Liver (tissue), 9 donors: ENCODE data around the gene ARMC7. TPM values are rescaled to one million over a fixed set of nuclear protein-coding genes. Genes with fewer than 3 reads are reported as not detected.
"Not testable (repeated sequence)": the region's sequence is repeated elsewhere in the genome, so short reads cannot be mapped to it uniquely, and the experiment has no call there.

Experiments
- DNase-seq: peaks from one replicate; pipeline ENCODE4 v3.0.0-alpha.2; 2017; ENCODE audit warnings: low spot score
- H3K27ac ChIP-seq, 2 donors: one replicate each; pipeline ENCODE4 v1.7.0; 2013; ENCODE audit warnings: inconsistent platforms in 2 of 2, low read length in 2 of 2, control low read depth in 1 of 2, low read depth in 1 of 2, mild to moderate bottlenecking in 1 of 2
- H3K27me3 ChIP-seq, 4 donors: one replicate each; pipeline versions ENCODE4 v1.6.1 to v1.7.0; 2013; ENCODE audit warnings: low read length in 3 of 4, inconsistent platforms in 1 of 4, mild to moderate bottlenecking in 1 of 4, moderate library complexity in 1 of 4; ENCODE audit not compliant: control insufficient read depth in 4 of 4, insufficient read depth in 4 of 4
- H3K36me3 ChIP-seq, 4 donors: one replicate each; pipeline versions ENCODE4 v1.6.1 to v1.7.0; 2013; ENCODE audit warnings: low read length in 3 of 4, mild to moderate bottlenecking in 3 of 4, low read depth in 1 of 4, moderate library complexity in 1 of 4; ENCODE audit not compliant: control insufficient read depth in 4 of 4, insufficient read depth in 3 of 4
- H3K4me1 ChIP-seq, 4 donors: one replicate each; pipeline versions ENCODE4 v1.6.1 to v1.7.0; 2013; ENCODE audit warnings: low read length in 3 of 4, mild to moderate bottlenecking in 3 of 4, moderate library complexity in 1 of 4; ENCODE audit not compliant: control insufficient read depth in 4 of 4, insufficient read depth in 4 of 4
- H3K4me3 ChIP-seq, 3 donors: one replicate each; pipeline versions ENCODE4 v1.6.1 to v1.7.0; 2013; ENCODE audit warnings: low read length in 3 of 3, control low read depth in 1 of 3, low read depth in 1 of 3, mild to moderate bottlenecking in 1 of 3
- H3K9ac ChIP-seq, 2 donors: one replicate each; pipeline ENCODE4 v1.7.0; 2013; ENCODE audit warnings: low read length in 2 of 2, mild to moderate bottlenecking in 2 of 2, moderate library complexity in 2 of 2, control low read depth in 1 of 2, low read depth in 1 of 2
- H3K9me3 ChIP-seq, 4 donors: one replicate each; pipeline versions ENCODE4 v1.6.1 to v1.7.0; 2013; ENCODE audit warnings: low read length in 3 of 4; ENCODE audit not compliant: control insufficient read depth in 4 of 4
- EGR1 ChIP-seq, 2 donors: IDR thresholded peaks; 2 replicates each; pipeline ENCODE4 v1.6.1; 2016 to 2018; ENCODE audit warnings: antibody characterized with exemption in 2 of 2, low read depth in 2 of 2
- FOXA2 ChIP-seq: IDR thresholded peaks from 2 replicates; pipeline ENCODE4 v1.6.1; 2016; ENCODE audit warnings: antibody characterized with exemption
- GABPA ChIP-seq, 2 donors: IDR thresholded peaks in 1 of 2; conservative IDR thresholded peaks in 1 of 2; 2 replicates each; pipeline ENCODE4 v1.6.1; 2016; ENCODE audit warnings: antibody characterized with exemption in 2 of 2, mild to moderate bottlenecking in 1 of 2, moderate library complexity in 1 of 2
- HNF4A ChIP-seq, 2 donors: conservative IDR thresholded peaks; 2 replicates each; pipeline ENCODE4 v1.6.1; 2016; ENCODE audit warnings: antibody characterized with exemption in 2 of 2, mild to moderate bottlenecking in 2 of 2
- HNF4G ChIP-seq: IDR thresholded peaks from 2 replicates; pipeline ENCODE4 v1.6.1; 2016; ENCODE audit warnings: antibody characterized with exemption
- JUND ChIP-seq, 2 donors: IDR thresholded peaks; 2 replicates each; pipeline ENCODE4 v1.6.1; 2016; ENCODE audit warnings: antibody characterized with exemption in 2 of 2
- NR2F2 ChIP-seq: IDR thresholded peaks from 2 replicates; pipeline ENCODE4 v1.6.1; 2016; ENCODE audit warnings: antibody characterized with exemption
- RAD21 ChIP-seq, 2 donors: IDR thresholded peaks; 2 replicates each; pipeline ENCODE4 v1.6.1; 2016; ENCODE audit warnings: antibody characterized with exemption in 2 of 2, mild to moderate bottlenecking in 2 of 2
- REST ChIP-seq: IDR thresholded peaks from 2 replicates; pipeline ENCODE4 v1.6.1; 2016; ENCODE audit warnings: antibody characterized with exemption, mild to moderate bottlenecking
- TAF1 ChIP-seq: conservative IDR thresholded peaks from 2 replicates; pipeline ENCODE4 v1.6.1; 2016; ENCODE audit warnings: antibody characterized with exemption, mild to moderate bottlenecking
- YY1 ChIP-seq: IDR thresholded peaks from 2 replicates; pipeline ENCODE4 v1.6.1; 2016; ENCODE audit warnings: antibody characterized with exemption, mild to moderate bottlenecking
- WGBS: extraction: QIAGEN DNeasy Blood & Tissue Kit; methylation state at CpG from one replicate; pipeline ENCODE4 v1.1.7; 2013; 5-methylcytosine and 5-hydroxymethylcytosine counted together
- polyA plus RNA-seq, 2 donors: library from polyadenylated mRNA; stranded (reverse) in 1 of 2; unstranded in 1 of 2; fragments of 200-250 nt in 1 of 2; fragments of >200 nt in 1 of 2; fragmentation: Nextera tagmentation in 1 of 2; extraction: Ambion mirVana in 1 of 2; gene quantifications; one replicate each; pipeline versions ENCODE4 v1.2.1 to v1.2.3, GENCODE V29; 2013 to 2015
- total RNA-seq, 2 donors: library from RNA; depleted of rRNA; stranded (reverse); fragments of >200 nt; gene quantifications; one replicate each; pipeline ENCODE4 v1.2.3, GENCODE V29; 2014
- TF ChIP-seq, protein P1 (sequence below): IDR thresholded peaks from 2 replicates; pipeline ENCODE4 v1.6.1; 2016; ENCODE audit warnings: antibody characterized with exemption
- TF ChIP-seq, protein P2 (sequence below): IDR thresholded peaks from 2 replicates; pipeline ENCODE4 v1.6.1; 2016; ENCODE audit warnings: antibody characterized with exemption
- TF ChIP-seq, protein P3 (sequence below): fragments of 150-350 bp; IDR thresholded peaks from 2 replicates; pipeline ENCODE4 v1.5.1; 2017; ENCODE audit warnings: improper control_type of control experiment, low read depth, low read length; ENCODE audit not compliant: missing input control
- donor health status: healthy.
- donor health status: healthy.
- donor health status: healthy.
- donor health status: healthy.
- donor health status: healthy.

ARMC7 gene
- total and polyA plus RNA-seq, 4 donors = 1.7 to 6.6 (median 3.7) TPM

DNA sequence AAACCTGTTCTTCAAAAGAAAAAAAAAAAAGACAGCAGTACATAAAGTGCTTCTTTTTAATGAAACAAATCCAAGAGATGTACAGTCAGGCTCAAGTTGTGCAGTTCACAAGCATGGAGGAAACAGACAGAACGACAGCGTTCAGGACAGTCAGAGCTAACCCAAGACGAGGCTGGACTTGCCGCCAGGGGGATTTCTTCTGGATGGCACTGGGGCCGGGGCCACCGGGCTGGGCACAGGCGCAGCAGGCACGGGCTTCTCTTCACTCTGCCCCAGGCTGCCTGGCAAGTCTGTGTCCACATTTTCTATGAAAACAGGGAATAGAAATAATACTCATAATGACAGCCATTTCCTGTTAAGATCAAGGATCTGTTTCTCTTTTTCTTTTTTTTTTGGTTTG, 26.2 kb downstream of the ARMC7 start:
- H3K27ac ChIP-seq = no peak overlapping the region
- WGBS = 95% methylated on average over 8 of the region's 8 CpGs
- H3K27me3 ChIP-seq = no peaks in the 10 kb centered on the region
- H3K4me1 ChIP-seq = no peaks in the 10 kb centered on the region
- DNase-seq = no peak
- H3K36me3 ChIP-seq = peaks cover 0 to 5% (median under 1%) of the 10 kb centered on the region in 4 donors
- H3K4me3 ChIP-seq = no peak overlapping the region
- TF ChIP-seq NR2F2 (no peak), HNF4G (no peak), JUND (IDR thresholded peaks at IDR 0.05) (no peak), FOXA2 (no peak), REST (no peak), GABPA (IDR thresholded peaks at IDR 0.05 in 1 of 2, conservative IDR thresholded peaks at IDR 0.05 in 1 of 2) (no peak), EGR1 (IDR thresholded peaks at IDR 0.05; ENCODE audit: low read depth in 2 of 2) (no peak), TAF1 (no peak)
- TF ChIP-seq, protein P1, sequence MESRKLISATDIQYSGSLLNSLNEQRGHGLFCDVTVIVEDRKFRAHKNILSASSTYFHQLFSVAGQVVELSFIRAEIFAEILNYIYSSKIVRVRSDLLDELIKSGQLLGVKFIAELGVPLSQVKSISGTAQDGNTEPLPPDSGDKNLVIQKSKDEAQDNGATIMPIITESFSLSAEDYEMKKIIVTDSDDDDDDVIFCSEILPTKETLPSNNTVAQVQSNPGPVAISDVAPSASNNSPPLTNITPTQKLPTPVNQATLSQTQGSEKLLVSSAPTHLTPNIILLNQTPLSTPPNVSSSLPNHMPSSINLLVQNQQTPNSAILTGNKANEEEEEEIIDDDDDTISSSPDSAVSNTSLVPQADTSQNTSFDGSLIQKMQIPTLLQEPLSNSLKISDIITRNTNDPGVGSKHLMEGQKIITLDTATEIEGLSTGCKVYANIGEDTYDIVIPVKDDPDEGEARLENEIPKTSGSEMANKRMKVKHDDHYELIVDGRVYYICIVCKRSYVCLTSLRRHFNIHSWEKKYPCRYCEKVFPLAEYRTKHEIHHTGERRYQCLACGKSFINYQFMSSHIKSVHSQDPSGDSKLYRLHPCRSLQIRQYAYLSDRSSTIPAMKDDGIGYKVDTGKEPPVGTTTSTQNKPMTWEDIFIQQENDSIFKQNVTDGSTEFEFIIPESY = no peak
- TF ChIP-seq, protein P2, sequence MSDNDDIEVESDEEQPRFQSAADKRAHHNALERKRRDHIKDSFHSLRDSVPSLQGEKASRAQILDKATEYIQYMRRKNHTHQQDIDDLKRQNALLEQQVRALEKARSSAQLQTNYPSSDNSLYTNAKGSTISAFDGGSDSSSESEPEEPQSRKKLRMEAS = no peak
- no peak overlapping the region for H3K9ac ChIP-seq
- H3K9me3 ChIP-seq = no peaks in the 10 kb centered on the region

DNA sequence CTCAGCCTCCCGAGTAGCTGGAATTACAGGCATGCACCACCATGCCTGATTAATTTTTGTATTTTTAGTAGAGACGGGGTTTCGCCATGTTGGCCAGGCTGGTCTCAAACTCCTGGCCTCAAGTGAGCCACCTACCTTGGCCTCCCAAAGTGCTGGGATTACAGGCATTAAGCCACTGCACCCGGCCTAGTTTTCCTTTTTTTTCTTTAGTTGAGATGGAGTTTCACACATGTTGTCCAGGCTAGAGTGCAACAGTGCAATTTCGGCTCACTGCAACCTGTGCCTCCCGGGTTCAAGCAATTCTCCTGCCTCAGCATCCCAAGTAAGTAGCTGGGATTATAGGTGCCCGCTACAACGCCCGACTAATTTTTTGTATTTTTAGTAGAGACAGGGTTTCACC, 28.0 kb downstream of the ARMC7 start:
- H3K27ac ChIP-seq, H3K4me3 ChIP-seq, DNase-seq, H3K4me1 ChIP-seq, H3K9ac ChIP-seq, H3K36me3 ChIP-seq, H3K9me3 ChIP-seq, H3K27me3 ChIP-seq: not testable (repeated sequence)
- 97% methylated on average over 9 of the region's 9 CpGs for WGBS

GRCh38 chr17:75138519-75138918, 28.8 kb downstream of the ARMC7 start:
- no peak overlapping the region for H3K27ac ChIP-seq
- H3K36me3 ChIP-seq = peaks cover 0 to 7% (median under 1%) of the 10 kb centered on the region in 4 donors
- WGBS = 97% methylated on average over 5 of the region's 5 CpGs
- no peaks in the 10 kb centered on the region for H3K27me3 ChIP-seq
- no peaks in the 10 kb centered on the region for H3K9me3 ChIP-seq
- no peak for DNase-seq
- no peak overlapping the region for H3K9ac ChIP-seq
- no peak overlapping the region for H3K4me3 ChIP-seq
- no peaks in the 10 kb centered on the region for H3K4me1 ChIP-seq
- no peak for TF ChIP-seq HNF4A (conservative IDR thresholded peaks at IDR 0.05)
- no peak for TF ChIP-seq YY1
- no peak for TF ChIP-seq FOXA2
- TF ChIP-seq REST = no peak
- TF ChIP-seq, protein P3, sequence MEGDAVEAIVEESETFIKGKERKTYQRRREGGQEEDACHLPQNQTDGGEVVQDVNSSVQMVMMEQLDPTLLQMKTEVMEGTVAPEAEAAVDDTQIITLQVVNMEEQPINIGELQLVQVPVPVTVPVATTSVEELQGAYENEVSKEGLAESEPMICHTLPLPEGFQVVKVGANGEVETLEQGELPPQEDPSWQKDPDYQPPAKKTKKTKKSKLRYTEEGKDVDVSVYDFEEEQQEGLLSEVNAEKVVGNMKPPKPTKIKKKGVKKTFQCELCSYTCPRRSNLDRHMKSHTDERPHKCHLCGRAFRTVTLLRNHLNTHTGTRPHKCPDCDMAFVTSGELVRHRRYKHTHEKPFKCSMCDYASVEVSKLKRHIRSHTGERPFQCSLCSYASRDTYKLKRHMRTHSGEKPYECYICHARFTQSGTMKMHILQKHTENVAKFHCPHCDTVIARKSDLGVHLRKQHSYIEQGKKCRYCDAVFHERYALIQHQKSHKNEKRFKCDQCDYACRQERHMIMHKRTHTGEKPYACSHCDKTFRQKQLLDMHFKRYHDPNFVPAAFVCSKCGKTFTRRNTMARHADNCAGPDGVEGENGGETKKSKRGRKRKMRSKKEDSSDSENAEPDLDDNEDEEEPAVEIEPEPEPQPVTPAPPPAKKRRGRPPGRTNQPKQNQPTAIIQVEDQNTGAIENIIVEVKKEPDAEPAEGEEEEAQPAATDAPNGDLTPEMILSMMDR = no peak
- no peak for TF ChIP-seq EGR1 (IDR thresholded peaks at IDR 0.05; ENCODE audit: low read depth in 2 of 2)
- TF ChIP-seq HNF4G = no peak
- TF ChIP-seq TAF1 = no peak
- no peak for TF ChIP-seq RAD21 (IDR thresholded peaks at IDR 0.05)
- TF ChIP-seq NR2F2 = no peak
- TF ChIP-seq, protein P1 = no peak
- TF ChIP-seq GABPA (IDR thresholded peaks at IDR 0.05 in 1 of 2, conservative IDR thresholded peaks at IDR 0.05 in 1 of 2) = no peak
